HG03108 (cell line): ENCODE data around the gene THBS4.

Source experiments
- ATAC-seq: cut with Tn5 transposase; IDR thresholded peaks from one replicate; pipeline ENCODE4 v1.9.1; 2021; ENCODE audit warnings: moderate library complexity; ENCODE audit not compliant: unreplicated experiment

THBS4 gene

GRCh38 chr5:80043187-80043586, 8.0 kb downstream of the THBS4 start:
- ATAC-seq: no peak

- ATAC-seq: no peak
Measured at GRCh38 chr5:80048084-80048780, 13.1 kb downstream of the THBS4 start.

DNA sequence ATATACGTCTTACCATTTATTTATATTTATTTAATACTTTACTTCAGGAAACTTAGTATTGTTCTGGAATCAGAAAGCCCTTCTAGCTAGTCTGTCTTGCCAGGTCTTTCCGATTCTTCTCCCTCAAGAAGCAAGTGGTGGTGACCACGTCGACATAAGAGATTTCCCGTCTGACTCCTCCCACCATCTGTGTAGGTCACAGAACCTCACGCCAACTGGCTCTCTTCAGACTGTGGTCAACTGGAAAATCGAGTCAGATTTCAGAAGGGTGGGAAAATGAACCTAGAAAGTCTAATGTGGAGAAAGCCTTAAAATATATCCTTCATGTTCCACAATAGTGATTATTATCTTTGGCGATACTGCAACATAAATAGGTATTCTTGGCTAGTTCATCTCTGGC, 17.3 kb downstream of the THBS4 start:
- no peak for ATAC-seq

GRCh38 chr5:80054682-80055081, 19.5 kb downstream of the THBS4 start:
- no peak for ATAC-seq

- no peak for ATAC-seq
Measured at GRCh38 chr5:80055491-80056170, 20.5 kb downstream of the THBS4 start.

DNA sequence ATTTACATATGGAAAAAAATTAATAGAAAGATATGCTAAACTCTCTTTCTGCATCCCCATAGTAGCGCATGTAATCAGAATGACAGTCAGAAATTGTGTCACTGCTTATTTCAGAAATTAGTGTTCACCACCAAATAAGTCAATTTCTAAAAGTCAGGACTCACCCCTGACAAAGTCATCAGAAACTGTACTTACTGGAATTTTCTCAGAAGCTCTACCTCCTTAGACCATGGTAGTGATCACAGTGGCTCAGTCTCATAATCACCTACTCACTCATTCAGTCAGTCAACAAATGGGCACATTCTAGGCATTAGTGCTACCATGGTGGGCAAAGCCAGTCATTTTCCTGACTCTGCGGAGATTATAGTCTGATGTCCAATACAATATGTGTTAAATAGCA, 22.0 kb downstream of the THBS4 start:
- no peak for ATAC-seq

DNA sequence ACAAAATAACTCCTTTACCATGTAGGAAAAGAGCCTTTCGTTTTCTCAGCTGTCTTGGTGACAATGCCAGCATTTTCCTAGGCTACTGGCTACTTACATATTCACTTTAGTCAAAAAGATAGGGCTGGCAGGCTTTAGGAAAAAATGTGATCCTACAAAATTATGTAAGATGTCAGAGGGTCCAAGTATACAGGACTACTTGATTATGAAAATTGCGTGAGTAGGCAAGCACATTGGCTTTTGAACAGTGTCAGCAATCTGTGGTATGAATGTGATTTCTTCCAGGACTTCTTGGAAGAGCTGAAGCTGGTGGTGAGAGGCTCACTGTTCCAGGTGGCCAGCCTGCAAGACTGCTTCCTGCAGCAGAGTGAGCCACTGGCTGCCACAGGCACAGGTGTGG, 22.8 kb downstream of the THBS4 start:
- ATAC-seq: no peak

- ATAC-seq: no peak
Measured at GRCh38 chr5:80059354-80059980, 24.3 kb downstream of the THBS4 start.

DNA sequence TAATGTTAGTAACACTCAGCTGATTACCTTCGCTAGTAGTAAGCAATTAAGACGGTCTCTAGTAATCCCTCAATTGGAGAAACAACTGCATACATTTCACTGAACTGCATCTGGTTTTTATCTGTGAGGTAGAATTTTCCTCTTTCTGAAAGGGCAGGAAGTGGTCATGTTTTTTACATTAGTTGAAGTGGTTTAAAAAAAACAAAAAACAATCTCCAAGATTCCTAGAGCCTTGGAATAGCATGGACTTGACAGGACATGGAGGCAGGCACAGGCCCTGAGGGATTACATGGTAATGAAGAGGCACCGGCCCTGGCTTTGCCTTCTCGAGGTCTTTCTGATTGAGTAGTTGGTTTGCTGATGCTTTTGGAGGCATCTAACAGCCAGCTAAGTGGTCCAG, 25.8 kb downstream of the THBS4 start:
- ATAC-seq: no peak

GRCh38 chr5:80061547-80061946, 26.4 kb downstream of the THBS4 start:
- no peak for ATAC-seq

DNA sequence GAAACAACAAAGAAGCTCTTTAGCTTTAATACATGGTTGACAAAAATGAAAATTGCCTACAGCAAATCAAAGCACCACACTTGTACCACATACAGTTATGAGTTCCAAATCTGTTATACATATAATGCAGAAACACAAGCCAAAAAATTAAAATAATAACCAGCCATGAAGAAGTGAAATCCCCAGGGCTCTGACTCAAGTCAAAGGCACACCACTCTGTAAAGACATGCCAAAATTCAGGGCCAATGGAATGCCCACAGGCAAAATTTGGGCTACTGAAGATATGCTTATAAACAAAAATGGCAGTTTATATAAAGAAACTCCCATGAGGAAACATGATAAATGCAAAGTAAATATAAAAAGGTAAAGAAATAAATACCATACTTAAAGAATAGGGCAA, 29.0 kb downstream of the THBS4 start:
- ATAC-seq: no peak

- ATAC-seq: no peak
Measured at GRCh38 chr5:80067016-80067415, 31.9 kb downstream of the THBS4 start.

DNA sequence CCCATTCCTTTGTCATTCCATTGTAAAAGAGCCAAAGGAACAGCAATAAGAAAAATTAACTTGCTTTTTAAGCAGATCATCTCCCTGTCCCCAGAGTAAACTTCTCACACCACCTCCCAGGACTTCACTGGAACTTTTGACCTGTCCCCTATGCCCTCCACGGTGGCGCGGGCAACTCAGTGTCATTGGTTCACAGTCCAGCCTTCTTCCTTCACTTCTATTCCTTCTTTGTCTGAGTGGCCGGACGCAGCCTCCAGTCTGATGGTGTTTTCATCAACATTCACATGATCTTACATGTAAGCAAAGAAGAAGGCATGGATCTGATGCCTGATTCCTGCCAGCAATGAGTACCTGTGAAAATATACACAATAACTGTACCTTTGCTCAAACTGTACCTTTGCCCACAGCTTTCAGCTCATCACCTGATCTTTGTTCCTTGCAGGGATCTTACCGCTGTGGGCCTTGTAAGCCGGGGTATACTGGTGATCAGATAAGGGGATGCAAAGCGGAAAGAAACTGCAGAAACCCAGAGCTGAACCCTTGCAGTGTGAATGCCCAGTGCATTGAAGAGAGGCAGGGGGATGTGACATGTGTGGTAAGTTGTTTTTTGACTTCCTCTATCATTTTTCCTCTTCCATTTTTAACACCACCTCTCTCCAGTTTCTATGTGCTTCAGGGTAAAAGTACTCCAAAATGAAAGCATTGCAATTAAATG, 32.5 kb downstream of the THBS4 start:
- no peak for ATAC-seq

GRCh38 chr5:80068246-80068636, 33.1 kb downstream of the THBS4 start:
- no peak for ATAC-seq

GRCh38 chr5:80068775-80069174, 33.6 kb downstream of the THBS4 start:
- ATAC-seq: no peak

DNA sequence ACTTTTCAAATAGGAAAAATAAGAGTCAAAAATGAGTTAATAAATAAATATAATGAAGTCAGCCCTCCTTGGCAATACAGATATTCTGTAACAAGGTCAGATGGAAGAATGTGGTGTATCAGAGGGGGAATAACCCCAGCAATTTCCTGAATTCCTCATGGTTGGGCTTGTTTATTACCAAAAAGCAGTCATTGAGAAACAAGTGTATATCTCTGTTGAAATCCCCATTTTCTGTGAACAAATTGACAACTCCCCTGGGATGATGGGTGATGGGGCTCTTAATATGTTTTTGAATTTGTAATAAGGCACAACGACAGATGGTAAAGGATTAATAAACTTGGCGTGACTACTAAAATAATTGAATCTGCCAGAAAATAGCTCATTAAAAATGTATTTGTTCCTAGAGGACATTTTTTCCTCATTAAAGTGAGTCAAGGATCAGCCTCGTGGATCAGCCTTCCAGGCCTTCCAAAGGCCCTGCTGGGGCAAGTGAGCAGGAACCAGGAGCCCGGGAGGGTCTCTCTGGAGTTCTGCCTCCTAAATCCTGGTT, 34.2 kb downstream of the THBS4 start:
- no peak for ATAC-seq

GRCh38 chr5:80069918-80070318, 34.8 kb downstream of the THBS4 start:
- no peak for ATAC-seq

DNA sequence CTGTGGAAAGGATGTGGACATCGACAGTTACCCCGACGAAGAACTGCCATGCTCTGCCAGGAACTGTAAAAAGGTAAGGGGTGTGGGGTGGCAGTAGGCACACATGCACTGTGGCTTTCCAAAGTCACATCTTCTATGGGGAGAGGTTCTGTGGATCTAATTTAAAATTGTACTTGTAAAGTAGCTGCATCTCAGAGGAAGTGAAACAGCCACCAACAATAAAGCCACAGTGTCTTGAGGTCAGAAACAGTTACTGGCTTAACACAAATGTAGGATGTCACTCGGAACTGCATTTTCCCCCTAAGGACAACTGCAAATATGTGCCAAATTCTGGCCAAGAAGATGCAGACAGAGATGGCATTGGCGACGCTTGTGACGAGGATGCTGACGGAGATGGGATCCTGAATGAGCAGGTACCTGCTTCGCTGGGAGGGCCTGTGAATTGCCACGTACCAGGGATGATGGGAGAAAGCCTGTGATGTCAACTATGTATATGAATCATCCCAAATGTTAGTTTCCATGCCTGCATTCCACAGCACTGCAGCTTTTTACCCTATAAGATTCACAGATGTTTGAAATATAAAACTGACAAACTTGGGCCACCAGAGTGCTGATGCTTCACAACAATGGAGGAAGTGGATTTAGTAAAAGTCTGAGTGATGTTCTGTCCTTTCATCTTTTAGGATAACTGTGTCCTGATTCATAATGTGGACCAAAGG, 35.3 kb downstream of the THBS4 start:
- no peak for ATAC-seq

DNA sequence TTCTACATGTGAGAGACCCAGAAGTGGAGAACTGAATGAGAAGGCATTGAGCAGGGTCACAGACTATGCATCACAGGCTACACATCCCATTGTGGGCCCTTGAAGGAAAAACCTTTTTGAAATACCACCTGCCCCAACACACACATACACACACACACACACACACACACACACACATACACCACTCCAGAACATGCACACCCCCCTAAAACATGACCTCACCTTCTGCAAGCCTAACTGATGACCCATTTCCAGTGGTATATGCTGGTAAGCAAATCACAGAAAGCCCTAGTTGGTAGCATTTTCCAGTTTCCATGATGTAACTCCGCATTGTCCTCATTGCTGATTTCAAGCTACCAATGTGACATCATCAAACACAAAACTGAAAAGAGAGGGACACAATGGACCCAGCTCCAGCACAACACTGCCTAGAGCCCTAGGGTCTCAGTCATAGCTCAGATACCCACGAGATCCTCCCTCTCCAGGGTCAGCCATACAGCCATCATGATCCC, 36.4 kb downstream of the THBS4 start:
- no peak for ATAC-seq
